ENCODE results near the gene MINDY4B.
"Not testable (repeated sequence)": the region's sequence is repeated elsewhere in the genome, so short reads cannot be mapped to it uniquely, and the experiment has no call there.

MINDY4B gene

GRCh38 chr3:150901793-150902192 is 3.4 kb downstream of the MINDY4B start:
- DNase-seq (ENCODE audit: insufficient read length, low spot score): no peak
- FAIRE-seq: no peak

- no peak for DNase-seq (ENCODE audit: insufficient read length, low spot score)
- no peak for FAIRE-seq
Observed at GRCh38 chr3:150899141-150899540, 6.1 kb downstream of the MINDY4B start.

DNA sequence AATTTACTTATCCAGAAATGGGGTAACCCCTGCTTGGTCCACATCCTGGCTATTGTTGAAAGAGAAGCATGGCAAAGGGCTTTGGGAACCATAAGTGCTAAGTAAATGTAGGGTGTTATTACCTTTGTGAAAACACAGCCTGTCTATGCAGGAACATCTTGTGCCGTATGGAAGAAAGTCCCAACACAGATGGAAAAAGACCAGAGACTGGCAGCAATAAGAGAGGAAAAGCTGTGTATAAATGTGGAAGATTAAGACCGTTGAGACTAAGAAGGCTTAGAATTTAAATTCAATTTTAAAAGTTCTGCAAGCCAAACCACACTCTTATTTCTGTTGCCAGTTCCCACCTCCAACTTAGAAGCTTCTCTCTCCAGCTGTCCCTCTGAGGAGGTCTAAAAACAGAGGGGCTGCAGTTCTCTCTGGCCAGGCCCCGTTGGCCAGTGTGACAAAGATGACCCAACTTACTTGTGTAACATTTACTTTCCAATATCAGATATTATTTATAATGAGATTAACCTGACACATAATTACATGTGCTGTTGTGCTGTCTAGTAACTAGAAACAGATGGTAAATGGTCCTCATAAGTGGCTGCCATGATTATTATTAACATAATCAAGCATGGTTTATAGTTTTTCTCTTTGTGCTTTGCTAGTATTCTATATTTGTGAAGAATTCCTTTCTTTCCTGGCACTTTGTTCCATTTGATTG is 7.0 kb downstream of the MINDY4B start:
- no peak for DNase-seq (ENCODE audit: insufficient read length, low spot score)
- FAIRE-seq: no peak

DNA sequence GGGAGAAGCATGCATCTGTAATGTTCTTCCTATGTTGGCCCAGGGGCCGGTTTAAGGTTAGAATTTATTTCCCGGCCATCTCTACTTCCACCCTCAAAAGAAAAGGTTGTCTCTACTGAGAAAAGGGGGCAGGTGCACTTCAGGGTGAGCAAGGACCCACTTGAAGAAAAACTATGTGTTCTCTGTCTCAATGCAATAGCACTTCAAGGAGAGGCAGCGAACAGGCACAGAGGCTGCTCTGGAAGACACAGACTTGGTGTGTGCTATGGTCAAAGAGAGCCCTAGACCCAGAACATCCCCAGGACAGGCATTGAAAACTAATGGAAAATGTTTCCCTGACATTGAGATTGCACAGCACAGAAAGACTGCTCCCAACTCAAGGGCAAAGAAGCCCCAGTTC is 7.6 kb downstream of the MINDY4B start:
- no peak for DNase-seq (ENCODE audit: insufficient read length, low spot score)
- no peak for FAIRE-seq

DNA sequence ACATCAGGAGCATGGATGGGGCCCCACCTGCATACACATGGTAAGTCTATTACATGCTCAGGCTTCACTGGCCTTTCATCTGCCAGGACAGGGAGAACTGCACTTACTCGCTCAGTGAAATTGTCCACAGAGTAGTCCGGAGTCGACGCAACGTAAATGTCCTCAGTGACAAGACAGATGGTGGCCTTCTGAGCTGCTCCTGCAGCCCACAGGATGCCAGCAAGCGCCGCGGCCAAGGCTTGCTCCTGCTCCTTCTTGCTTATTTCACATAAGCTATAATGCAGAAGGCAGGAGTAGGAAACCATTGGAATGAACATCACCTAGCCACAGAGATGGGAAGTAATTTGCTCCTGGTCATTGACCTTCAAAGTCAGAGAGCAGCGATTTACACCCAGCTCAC is 14.4 kb downstream of the MINDY4B start:
- FAIRE-seq: no peak
- DNase-seq (ENCODE audit: insufficient read length, low spot score): no peak

DNA sequence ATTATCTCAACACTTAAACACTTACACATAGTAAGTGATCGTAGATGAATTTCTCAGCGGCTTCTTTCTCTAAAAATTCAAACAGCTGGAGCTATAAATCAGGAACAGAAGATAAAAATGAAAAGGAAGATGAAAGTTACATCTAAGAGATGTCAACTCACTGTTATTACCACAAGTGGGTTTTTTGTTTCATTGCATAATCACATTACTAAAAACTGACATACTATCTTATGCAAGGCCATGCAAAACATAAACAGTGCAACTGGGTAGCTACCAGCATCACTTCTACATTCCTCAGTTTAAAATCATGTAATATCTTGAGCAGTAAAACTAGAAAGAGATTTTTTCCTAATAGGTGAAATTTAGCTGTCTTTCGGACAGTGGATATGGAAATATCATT is 14.9 kb downstream of the MINDY4B start:
- FAIRE-seq (no peak), DNase-seq (ENCODE audit: insufficient read length, low spot score) (no peak)

GRCh38 chr3:150889106-150889505 is 16.1 kb downstream of the MINDY4B start:
- no peak for FAIRE-seq
- DNase-seq (ENCODE audit: insufficient read length, low spot score): no peak

GRCh38 chr3:150887031-150887430 is 18.2 kb downstream of the MINDY4B start:
- FAIRE-seq: no peak

GRCh38 chr3:150885535-150885934 is 19.7 kb downstream of the MINDY4B start:
- FAIRE-seq (no peak), DNase-seq (ENCODE audit: insufficient read length, low spot score) (no peak)

More at GRCh38 chr3:150887031-150887430, 18.2 kb downstream of the MINDY4B start:
- no peak for DNase-seq (ENCODE audit: insufficient read length, low spot score)

- DNase-seq (ENCODE audit: insufficient read length, low spot score) (no peak), FAIRE-seq (no peak)
Observed at GRCh38 chr3:150878996-150879575, 26.2 kb downstream of the MINDY4B start.

DNA sequence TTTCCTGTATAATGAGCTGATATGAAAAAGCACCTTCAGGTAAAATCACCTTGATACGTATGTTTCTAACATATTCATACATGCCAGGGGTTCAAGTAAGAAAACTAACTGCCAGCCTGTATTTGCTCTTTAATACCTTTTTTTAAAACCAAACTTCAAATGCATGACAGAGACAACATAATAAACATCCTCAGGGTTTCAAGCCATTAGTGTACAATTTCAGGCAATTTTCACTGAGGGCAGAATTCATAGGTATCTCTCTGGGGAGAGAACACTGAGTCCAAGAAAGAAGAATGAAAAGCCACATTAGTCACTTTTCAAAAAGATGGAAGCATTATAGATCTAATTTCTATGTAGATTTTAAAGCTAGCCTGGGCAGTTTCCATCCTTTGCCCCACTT is 26.9 kb downstream of the MINDY4B start:
- DNase-seq (ENCODE audit: insufficient read length, low spot score) (no peak), FAIRE-seq (no peak)

DNA sequence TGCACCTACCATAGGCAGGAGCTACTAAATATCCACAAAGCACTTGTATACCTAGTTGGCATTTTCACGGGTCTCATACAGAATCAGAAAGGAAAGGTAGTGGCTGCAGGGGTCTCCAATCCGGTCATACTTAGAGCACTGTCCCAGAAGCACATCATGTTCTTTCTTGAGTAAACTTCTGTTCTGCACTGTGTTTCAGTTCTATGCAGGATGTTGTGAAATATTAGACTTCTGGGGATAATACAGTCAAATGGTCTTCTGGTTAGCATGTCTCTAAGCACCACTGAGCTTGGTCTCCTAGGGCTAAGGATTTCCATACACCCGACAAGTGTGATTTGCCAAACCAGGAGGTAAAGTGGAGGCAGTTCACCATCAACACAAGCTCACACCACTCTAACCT is 27.9 kb downstream of the MINDY4B start:
- DNase-seq (ENCODE audit: insufficient read length, low spot score) (no peak), FAIRE-seq (no peak)

GRCh38 chr3:150876611-150877265 is 28.5 kb downstream of the MINDY4B start:
- FAIRE-seq (no peak), DNase-seq (ENCODE audit: insufficient read length, low spot score) (no peak)

GRCh38 chr3:150875548-150875947 is 29.7 kb downstream of the MINDY4B start:
- no peak for FAIRE-seq

GRCh38 chr3:150874666-150875219 is 30.5 kb downstream of the MINDY4B start:
- no peak for DNase-seq (ENCODE audit: insufficient read length, low spot score)
- FAIRE-seq: no peak

More at GRCh38 chr3:150875548-150875947, 29.7 kb downstream of the MINDY4B start:
- no peak for DNase-seq (ENCODE audit: insufficient read length, low spot score)

DNA sequence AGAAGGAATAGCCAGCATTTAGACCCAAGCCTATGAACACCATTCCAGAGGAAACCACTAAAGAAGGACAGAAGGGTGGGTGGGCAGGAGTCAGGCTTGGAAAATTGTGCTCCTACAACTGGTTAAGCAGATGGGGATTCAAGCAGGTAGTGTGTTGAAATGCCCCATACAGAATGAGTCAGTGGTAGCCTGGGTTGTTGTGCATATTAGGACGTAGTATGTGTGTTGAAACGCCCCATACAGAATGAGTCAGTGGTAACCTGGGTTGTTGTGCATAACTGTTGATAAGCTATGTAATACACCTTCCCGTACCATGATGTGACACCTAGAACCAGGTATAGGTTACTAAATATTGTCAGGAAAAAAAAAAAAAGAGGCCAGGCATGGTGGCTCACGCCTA is 34.0 kb downstream of the MINDY4B start:
- DNase-seq (ENCODE audit: insufficient read length, low spot score) (no peak), FAIRE-seq (no peak)

GRCh38 chr3:150870406-150870805 is 34.8 kb downstream of the MINDY4B start:
- peak; percentile 21 for DNase-seq (ENCODE audit: insufficient read length, low spot score)

DNA sequence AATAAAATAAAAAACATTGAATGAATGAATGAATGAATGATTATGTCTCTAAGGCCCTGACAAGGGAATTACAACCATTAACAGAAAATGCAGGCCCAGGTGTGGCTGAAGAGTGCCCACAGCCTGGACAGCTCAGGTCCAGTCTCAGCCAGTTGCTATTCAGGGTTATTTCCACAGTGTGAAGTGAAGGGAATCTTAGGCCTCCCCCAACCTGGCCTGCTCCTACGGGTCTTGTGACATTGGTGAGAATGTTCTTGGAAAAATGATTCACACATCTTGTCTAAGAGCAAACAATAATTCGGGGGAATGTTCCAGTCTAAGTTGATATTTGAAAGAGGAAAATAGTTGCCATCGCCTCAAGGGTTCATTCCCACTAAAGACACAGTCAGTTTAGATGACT is 37.0 kb downstream of the MINDY4B start:
- DNase-seq (ENCODE audit: insufficient read length, low spot score): no peak
- no peak for FAIRE-seq

More at GRCh38 chr3:150870406-150870805, 34.8 kb downstream of the MINDY4B start:
- no peak for FAIRE-seq

GRCh38 chr3:150867434-150867833 is 37.8 kb downstream of the MINDY4B start:
- no peak for FAIRE-seq
- no peak for DNase-seq (ENCODE audit: insufficient read length, low spot score)

- not testable (repeated sequence) for FAIRE-seq; DNase-seq (ENCODE audit: insufficient read length, low spot score)
Observed at GRCh38 chr3:150863921-150864320, 41.3 kb downstream of the MINDY4B start.

DNA sequence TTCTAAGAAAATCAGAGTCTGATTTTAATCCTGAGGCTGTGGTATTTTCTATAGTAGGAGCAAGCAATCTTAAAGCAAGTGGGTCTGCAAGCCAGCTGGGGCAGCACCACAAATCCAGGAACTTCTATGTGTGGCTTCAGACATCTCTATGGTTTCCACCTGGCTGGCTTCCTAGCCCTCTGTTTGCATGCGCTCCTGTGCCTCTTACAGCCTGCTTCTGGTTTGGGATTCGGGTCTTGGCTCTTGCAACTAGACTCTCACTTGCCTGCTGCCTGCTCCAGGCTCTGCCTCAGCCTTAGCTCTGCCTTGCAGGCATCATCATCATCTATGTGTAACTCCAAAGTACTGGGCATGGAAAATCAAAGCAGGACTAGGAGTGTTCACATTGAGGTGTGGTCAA is 43.4 kb downstream of the MINDY4B start:
- DNase-seq (ENCODE audit: insufficient read length, low spot score) (no peak), FAIRE-seq (no peak)

DNA sequence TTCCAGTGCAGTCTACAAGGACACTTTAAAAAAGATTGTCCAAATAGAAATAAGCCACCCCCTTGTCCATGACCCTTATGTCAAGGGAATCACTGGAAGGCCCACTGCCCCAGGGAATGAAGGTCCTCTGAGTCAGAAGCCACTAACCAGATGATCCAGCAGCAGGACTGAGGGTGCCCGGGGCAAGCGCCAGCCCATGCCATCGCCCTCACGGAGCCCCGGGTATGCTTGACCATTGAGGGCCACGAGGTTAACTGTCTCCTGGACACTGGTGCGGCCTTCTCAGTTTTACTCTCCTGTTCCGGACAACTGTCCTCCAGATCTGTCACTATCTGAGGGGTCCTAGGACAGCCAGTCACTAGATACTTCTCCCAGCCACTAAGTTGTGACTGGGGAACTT is 47.3 kb downstream of the MINDY4B start:
- not testable (repeated sequence) for FAIRE-seq; DNase-seq (ENCODE audit: insufficient read length, low spot score)
